CD4-positive, alpha-beta T cell treated with Interleukin-2 at 100 ng/mL for 4 hours (primary cell): ENCODE data around the gene PPP2R2D.
A peak's percentile ranks its signal among the peaks of the same experiment; 100 is the strongest.
"Not testable (repeated sequence)": the region's sequence is repeated elsewhere in the genome, so short reads cannot be mapped to it uniquely, and the experiment has no call there.

Experiments used
- DNase-seq: peaks from one replicate; pipeline ENCODE4 v3.0.0-alpha.2; 2020; ENCODE audit warnings: low spot score

Gene PPP2R2D

GRCh38 chr10:131949041-131949862 is 48.4 kb downstream of the PPP2R2D start:
- DNase-seq: no peak

DNA sequence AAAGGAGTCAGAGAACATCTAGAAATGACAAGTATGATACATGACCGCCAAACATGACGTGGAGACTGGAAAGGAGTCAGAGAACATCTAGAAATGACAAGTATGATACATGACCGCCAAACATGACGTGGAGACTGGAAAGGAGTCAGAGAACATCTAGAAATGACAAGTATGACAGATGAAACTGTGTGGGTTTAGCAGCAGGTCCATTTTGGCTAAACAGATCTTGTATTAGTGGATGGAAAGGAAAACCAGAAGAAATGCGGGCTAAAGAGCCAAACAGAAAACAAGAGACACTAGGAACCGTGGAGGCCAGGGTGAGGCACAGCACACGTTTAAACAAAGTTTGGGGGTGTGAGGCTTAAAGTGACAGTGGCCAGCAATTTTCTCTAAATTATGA is 49.1 kb downstream of the PPP2R2D start:
- DNase-seq: not testable (repeated sequence)

GRCh38 chr10:131954356-131954965 is 53.7 kb downstream of the PPP2R2D start:
- no peak for DNase-seq

DNA sequence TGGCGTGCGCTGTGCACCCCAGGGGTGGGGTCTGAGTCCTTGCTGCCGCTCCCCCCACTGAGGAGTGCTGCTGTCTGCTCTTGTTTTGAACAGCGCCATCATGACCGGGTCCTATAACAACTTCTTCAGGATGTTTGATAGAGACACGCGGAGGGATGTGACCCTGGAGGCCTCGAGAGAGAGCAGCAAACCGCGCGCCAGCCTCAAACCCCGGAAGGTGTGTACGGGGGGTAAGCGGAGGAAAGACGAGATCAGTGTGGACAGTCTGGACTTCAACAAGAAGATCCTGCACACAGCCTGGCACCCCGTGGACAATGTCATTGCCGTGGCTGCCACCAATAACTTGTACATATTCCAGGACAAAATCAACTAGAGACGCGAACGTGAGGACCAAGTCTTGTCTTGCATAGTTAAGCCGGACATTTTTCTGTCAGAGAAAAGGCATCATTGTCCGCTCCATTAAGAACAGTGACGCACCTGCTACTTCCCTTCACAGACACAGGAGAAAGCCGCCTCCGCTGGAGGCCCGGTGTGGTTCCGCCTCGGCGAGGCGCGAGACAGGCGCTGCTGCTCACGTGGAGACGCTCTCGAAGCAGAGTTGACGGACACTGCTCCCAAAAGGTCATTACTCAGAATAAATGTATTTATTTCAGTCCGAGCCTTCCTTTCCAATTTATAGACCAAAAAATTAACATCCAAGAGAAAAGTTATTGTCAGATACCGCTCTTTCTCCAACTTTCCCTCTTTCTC is 55.0 kb downstream of the PPP2R2D start:
- DNase-seq: no peak

DNA sequence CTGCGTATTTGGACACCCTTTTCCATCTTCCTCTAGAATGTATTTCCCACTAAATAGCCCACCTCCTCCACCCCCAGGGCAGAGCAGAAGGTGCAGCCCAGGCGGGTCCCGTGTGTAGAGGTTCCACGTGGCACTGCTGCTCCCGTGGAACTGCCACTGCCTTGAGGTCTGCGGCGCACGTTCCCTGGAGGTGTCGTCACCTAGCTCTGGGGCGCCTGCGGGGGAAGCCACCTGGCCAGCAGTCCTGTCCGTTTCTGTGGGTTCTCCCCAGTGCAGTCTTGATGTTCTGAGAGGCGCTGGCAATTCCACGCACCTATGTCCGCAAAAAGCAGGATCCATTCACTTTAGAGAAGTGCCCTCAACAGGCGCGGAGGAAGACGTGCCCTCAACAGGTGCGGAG is 59.0 kb downstream of the PPP2R2D start:
- no peak for DNase-seq

- no peak for DNase-seq
Observed at GRCh38 chr10:131960631-131961046, 59.8 kb downstream of the PPP2R2D start.

GRCh38 chr10:131961047-131961776 is 60.4 kb downstream of the PPP2R2D start:
- DNase-seq: no peak

GRCh38 chr10:131961777-131962662 is 61.2 kb downstream of the PPP2R2D start:
- DNase-seq: no peak

DNA sequence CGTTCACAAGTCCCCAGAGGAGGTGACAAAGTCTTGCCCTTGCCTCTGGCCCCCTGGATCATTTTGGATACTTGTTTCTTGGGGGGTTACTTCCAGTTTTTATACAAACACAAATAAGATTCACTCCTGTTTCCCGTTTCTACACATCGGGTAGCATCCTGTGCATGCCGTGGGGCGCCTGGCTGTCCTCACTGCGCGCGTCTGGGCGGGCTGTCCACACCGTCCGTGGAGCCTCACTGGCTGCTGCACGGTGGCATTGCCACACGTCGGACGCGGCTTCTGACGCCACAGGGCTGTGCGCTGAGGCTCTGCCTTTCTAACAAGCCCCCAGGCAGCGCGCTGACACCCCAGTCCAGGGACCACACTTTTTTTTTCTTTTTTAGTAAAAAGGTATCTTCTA is 62.5 kb downstream of the PPP2R2D start:
- no peak for DNase-seq

DNA sequence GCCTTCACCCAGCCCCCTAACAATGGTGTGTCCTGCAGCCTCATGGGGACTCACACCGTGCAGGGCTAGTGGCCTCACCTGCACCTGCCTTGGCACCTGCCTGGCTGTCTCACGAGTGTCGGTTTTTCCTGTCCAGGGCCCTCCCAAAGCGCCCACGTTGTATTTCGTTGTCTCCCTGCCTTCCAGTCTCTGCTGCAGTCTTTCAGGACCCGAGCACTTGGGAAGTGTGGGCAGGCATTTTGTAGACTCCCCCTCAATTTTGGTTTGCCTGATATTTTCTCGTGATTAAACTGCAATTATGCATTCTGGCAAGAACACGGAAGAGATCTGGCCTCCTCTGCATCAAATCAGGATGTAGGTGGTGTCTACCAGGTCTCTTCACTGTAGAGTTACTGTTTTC is 63.0 kb downstream of the PPP2R2D start:
- DNase-seq: no peak

- DNase-seq: no peak
Observed at GRCh38 chr10:131964298-131964697, 63.5 kb downstream of the PPP2R2D start.

GRCh38 chr10:131968949-131969348 is 68.1 kb downstream of the PPP2R2D start:
- DNase-seq: no peak

- DNase-seq: no peak
Observed at GRCh38 chr10:131970946-131971345, 70.1 kb downstream of the PPP2R2D start.

GRCh38 chr10:131971591-131971990 is 70.8 kb downstream of the PPP2R2D start:
- no peak for DNase-seq

- peak; percentile 40 for DNase-seq
Observed at GRCh38 chr10:131972474-131973071, 71.8 kb downstream of the PPP2R2D start.

GRCh38 chr10:131973160-131973951 is 72.5 kb downstream of the PPP2R2D start:
- no peak for DNase-seq

GRCh38 chr10:131974034-131974817 is 73.4 kb downstream of the PPP2R2D start:
- DNase-seq: no peak

DNA sequence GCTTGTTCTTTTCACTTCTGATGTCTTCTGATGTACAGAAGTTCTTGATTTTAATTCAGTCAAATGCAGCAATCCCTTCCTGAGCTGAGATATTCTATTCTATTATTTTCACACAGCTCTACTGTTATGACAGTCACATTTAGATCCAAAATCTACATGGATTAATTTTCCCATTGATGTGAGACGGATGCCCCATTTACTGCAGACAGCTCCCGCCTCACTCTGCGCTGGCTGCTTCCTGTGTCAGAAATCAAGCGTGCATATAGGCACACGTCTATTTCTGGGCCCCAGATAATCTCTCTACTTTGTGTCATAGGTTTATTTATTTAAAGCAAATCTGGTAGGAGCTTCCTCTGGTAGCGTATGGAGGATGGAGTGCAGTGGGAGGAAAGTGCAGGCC is 74.2 kb downstream of the PPP2R2D start:
- DNase-seq: no peak

DNA sequence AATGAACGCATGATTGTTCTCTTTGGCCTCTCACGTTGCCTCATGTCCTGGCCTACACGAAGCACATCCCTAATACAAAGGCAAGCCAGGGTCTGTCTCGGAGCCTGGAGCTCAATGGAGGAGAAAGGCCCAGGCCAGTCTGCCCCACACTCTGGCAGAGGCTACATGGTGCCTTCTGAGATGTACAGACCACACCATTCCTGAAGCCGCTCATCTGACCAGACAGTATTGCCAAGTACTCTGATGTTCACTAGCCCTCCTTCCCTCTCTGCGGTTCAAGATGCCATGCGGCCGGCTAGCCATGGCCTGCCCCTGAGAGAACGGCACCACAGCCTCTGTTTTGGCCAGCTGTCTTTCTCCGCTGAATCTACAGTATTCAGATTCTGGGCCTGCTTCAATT is 75.0 kb downstream of the PPP2R2D start:
- no peak for DNase-seq
